NCI-H226 (cell line): ENCODE measurements around the gene GPX5.
A peak's percentile ranks its signal among the peaks of the same experiment; 100 is the strongest.
"Not testable (repeated sequence)": the region's sequence is repeated elsewhere in the genome, so short reads cannot be mapped to it uniquely, and the experiment has no call there.

Source experiments
- DNase-seq: peaks from one replicate; pipeline ENCODE4 v3.0.0-alpha.2; 2015

Gene GPX5

GRCh38 chr6:28515676-28516075 is 10.0 kb upstream of the GPX5 start, which contains the start of gene GPX6:
Gene GPX6 (minus strand): TSS chr6:28515793. CDS start chr6:28515743, 50 bp downstream.
- no peak for DNase-seq

GRCh38 chr6:28517964-28518363 is 7.7 kb upstream of the GPX5 start:
- no peak for DNase-seq

- DNase-seq, result no peak
Measured at GRCh38 chr6:28522594-28523240, 3.0 kb upstream of the GPX5 start.

- no peak for DNase-seq
Measured at GRCh38 chr6:28523241-28523622, 2.4 kb upstream of the GPX5 start.

GRCh38 chr6:28530777-28531176 is 5.1 kb downstream of the GPX5 start:
- no peak for DNase-seq

GRCh38 chr6:28531479-28532128 is 5.9 kb downstream of the GPX5 start:
- DNase-seq, result no peak

- DNase-seq, result no peak
Measured at GRCh38 chr6:28534306-28534705, 8.6 kb downstream of the GPX5 start.

- no peak for DNase-seq
Measured at GRCh38 chr6:28534875-28535274, 9.2 kb downstream of the GPX5 start.

- no peak for DNase-seq
Measured at GRCh38 chr6:28537065-28537464, 11.4 kb downstream of the GPX5 start.

- no peak for DNase-seq
Measured at GRCh38 chr6:28537509-28538140, 11.9 kb downstream of the GPX5 start.

GRCh38 chr6:28541996-28542395 is 16.3 kb downstream of the GPX5 start:
- DNase-seq, result no peak

GRCh38 chr6:28542440-28543296 is 17.0 kb downstream of the GPX5 start:
- peak; percentile 80 for DNase-seq

GRCh38 chr6:28543651-28544610 is 18.2 kb downstream of the GPX5 start:
- no peak for DNase-seq

- no peak for DNase-seq
Measured at GRCh38 chr6:28545955-28546354, 20.3 kb downstream of the GPX5 start.

GRCh38 chr6:28547003-28547402 is 21.3 kb downstream of the GPX5 start:
- not testable (repeated sequence) for DNase-seq

GRCh38 chr6:28551891-28552666 is 26.4 kb downstream of the GPX5 start:
- no peak for DNase-seq

- DNase-seq, result no peak
Measured at GRCh38 chr6:28553384-28553985, 27.8 kb downstream of the GPX5 start.

GRCh38 chr6:28553986-28554881 is 28.6 kb downstream of the GPX5 start:
- no peak for DNase-seq

- no peak for DNase-seq
Measured at GRCh38 chr6:28555136-28555535, 29.5 kb downstream of the GPX5 start.

- no peak for DNase-seq
Measured at GRCh38 chr6:28558629-28559028, 32.9 kb downstream of the GPX5 start.
